ENCODE measurements around the gene DNAJC25. TPM values are rescaled to one million over a fixed set of nuclear protein-coding genes. Genes with fewer than 3 reads are reported as not detected.
A peak's percentile ranks its signal among the peaks of the same experiment; 100 is the strongest.
"Not testable (repeated sequence)": the region's sequence is repeated elsewhere in the genome, so short reads cannot be mapped to it uniquely, and the experiment has no call there.

DNAJC25 gene
- total and polyA plus RNA-seq, 4 donors = 5.0 to 6.5 (median 6.0) TPM

DNA sequence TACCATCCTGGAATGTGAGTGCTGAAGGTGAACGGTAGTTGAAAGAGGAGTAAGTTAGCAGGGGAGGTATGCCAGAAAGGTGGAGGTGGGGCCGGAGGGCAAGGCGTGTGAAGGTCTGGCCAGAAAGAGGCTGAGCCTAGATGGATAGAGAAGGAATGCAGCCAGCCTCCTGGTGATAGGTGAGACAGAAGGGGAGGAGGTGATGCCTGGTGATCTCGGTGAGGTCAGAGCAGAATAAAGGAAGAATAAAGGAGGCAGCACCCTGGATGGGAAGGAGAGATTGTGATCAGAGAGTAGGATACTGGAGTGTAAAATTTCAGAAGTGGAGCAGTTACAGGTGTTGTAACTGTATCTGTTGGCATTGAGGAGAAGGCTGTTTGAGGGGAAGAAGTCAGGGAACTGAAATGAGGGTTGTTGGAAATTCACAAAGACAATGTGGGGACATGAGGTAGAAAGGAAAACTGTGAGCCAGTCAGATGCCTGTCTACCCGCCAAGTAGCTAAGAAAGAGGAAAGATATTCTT is 32.2 kb downstream of the DNAJC25 start:
- TF ChIP-seq, protein P1, sequence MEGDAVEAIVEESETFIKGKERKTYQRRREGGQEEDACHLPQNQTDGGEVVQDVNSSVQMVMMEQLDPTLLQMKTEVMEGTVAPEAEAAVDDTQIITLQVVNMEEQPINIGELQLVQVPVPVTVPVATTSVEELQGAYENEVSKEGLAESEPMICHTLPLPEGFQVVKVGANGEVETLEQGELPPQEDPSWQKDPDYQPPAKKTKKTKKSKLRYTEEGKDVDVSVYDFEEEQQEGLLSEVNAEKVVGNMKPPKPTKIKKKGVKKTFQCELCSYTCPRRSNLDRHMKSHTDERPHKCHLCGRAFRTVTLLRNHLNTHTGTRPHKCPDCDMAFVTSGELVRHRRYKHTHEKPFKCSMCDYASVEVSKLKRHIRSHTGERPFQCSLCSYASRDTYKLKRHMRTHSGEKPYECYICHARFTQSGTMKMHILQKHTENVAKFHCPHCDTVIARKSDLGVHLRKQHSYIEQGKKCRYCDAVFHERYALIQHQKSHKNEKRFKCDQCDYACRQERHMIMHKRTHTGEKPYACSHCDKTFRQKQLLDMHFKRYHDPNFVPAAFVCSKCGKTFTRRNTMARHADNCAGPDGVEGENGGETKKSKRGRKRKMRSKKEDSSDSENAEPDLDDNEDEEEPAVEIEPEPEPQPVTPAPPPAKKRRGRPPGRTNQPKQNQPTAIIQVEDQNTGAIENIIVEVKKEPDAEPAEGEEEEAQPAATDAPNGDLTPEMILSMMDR (IDR thresholded peaks at IDR 0.05; ENCODE audit: control extremely low read depth, extremely low read depth) = no peak
- Histone ChIP-seq H3K27me3 (ENCODE audit: control insufficient read depth in 3 of 3, insufficient read depth in 3 of 3, low read length in 2 of 3) (no peaks in the 10 kb centered on the region), H3K9ac (ENCODE audit: insufficient read depth in 1 of 2, low read length in 2 of 2) (no peak overlapping the region), H3K36me3 (ENCODE audit: control insufficient read depth in 4 of 4, insufficient read depth in 4 of 4, low read length in 4 of 4) (peaks cover 2 to 13% (median 6%) of the 10 kb centered on the region in 4 donors), H3K4me3 (no peak overlapping the region), H3K9me3 (ENCODE audit: control insufficient read depth in 4 of 4, insufficient read depth in 3 of 4, low read length in 3 of 4) (no peaks in the 10 kb centered on the region), H3K27ac (ENCODE audit: low read depth in 1 of 2, low read length in 1 of 2) (peak overlapping the region in 1 of 2 donors; percentile 9), H3K4me1 (ENCODE audit: control insufficient read depth in 5 of 5, insufficient read depth in 5 of 5, low read length in 5 of 5) (peaks cover 0 to 19% (median 6%) of the 10 kb centered on the region in 5 donors)
- ATAC-seq (ENCODE audit: insufficient read depth, low FRiP score) (no peak), DNase-seq (no peak)
- WGBS, 2 donors = 64 to 69% methylated on average over 5 of the region's 5 CpGs

DNA sequence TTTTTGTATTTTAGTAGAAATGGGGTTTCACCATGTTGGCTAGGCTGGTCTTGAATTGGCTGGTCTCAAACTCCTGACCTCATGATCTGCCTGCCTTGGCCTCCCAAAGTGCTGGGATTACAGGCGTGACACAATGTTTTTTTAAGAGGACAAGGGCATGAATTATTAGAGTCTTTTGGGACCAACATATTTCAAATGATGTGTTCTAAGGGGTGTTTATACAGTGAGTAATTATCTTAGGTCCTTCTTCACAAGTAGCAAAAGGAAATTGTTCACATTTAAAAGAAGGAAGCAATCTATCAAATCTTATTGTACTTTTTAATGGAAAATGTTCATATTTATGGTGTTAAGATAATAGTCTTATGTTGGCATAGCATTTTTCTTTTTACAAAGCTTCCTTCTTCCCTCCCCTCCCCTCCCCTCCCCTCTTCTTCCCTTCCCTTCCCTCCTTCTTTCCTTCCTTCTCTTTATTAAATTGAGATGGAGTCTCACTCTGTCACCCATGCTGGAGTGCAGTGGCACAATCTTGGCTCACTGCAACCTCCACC is 37.0 kb downstream of the DNAJC25 start:
- WGBS, 2 donors = 91 to 93% methylated on average over 1 of the region's 1 CpG
- no peak overlapping the region for H3K27ac ChIP-seq (ENCODE audit: low read depth in 1 of 2, low read length in 1 of 2)
- peaks cover 2 to 13% (median 9%) of the 10 kb centered on the region in 4 donors for H3K36me3 ChIP-seq (ENCODE audit: control insufficient read depth in 4 of 4, insufficient read depth in 4 of 4, low read length in 4 of 4)
- DNase-seq (no peak), ATAC-seq (ENCODE audit: insufficient read depth, low FRiP score) (no peak)
- no peak overlapping the region for H3K4me3 ChIP-seq
- H3K4me1 ChIP-seq (ENCODE audit: control insufficient read depth in 5 of 5, insufficient read depth in 5 of 5, low read length in 5 of 5) = peaks cover 0 to 4% (median 3%) of the 10 kb centered on the region in 5 donors
- no peak overlapping the region for H3K9ac ChIP-seq (ENCODE audit: insufficient read depth in 1 of 2, low read length in 2 of 2)
- TF ChIP-seq, protein P1 (IDR thresholded peaks at IDR 0.05; ENCODE audit: control extremely low read depth, extremely low read depth) = no peak
- no peaks in the 10 kb centered on the region for H3K27me3 ChIP-seq (ENCODE audit: control insufficient read depth in 3 of 3, insufficient read depth in 3 of 3, low read length in 2 of 3)
- no peaks in the 10 kb centered on the region for H3K9me3 ChIP-seq (ENCODE audit: control insufficient read depth in 4 of 4, insufficient read depth in 3 of 4, low read length in 3 of 4)

DNA sequence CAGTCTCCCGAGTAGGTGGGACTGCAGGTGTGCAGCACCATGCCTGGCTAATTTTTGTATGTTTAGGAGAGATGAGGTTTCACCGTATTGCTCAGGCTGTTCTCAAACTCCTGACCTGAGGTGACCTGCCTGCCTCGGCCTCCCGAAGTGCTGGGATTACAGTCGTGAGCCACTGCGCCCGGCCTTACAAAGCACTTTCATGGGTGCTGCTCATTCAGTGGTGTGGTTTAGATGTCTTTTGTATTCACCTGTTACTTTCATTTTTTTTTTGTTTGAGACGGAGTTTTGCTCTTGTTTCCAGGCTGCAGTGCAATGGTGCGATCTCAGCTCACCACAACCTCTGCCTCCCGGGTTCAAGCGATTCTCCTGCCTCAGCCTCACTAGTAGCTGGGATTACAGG is 37.5 kb downstream of the DNAJC25 start:
- DNase-seq; ATAC-seq (ENCODE audit: insufficient read depth, low FRiP score); H3K9ac ChIP-seq (ENCODE audit: insufficient read depth in 1 of 2, low read length in 2 of 2); H3K4me3 ChIP-seq; H3K27me3 ChIP-seq (ENCODE audit: control insufficient read depth in 3 of 3, insufficient read depth in 3 of 3, low read length in 2 of 3); H3K27ac ChIP-seq (ENCODE audit: low read depth in 1 of 2, low read length in 1 of 2); H3K9me3 ChIP-seq (ENCODE audit: control insufficient read depth in 4 of 4, insufficient read depth in 3 of 4, low read length in 3 of 4); H3K4me1 ChIP-seq (ENCODE audit: control insufficient read depth in 5 of 5, insufficient read depth in 5 of 5, low read length in 5 of 5): not testable (repeated sequence)
- 90 to 92% methylated on average over 11 of the region's 11 CpGs for WGBS, 2 donors
- peaks cover 2 to 13% (median 10%) of the 10 kb centered on the region in 4 donors for H3K36me3 ChIP-seq (ENCODE audit: control insufficient read depth in 4 of 4, insufficient read depth in 4 of 4, low read length in 4 of 4)

DNA sequence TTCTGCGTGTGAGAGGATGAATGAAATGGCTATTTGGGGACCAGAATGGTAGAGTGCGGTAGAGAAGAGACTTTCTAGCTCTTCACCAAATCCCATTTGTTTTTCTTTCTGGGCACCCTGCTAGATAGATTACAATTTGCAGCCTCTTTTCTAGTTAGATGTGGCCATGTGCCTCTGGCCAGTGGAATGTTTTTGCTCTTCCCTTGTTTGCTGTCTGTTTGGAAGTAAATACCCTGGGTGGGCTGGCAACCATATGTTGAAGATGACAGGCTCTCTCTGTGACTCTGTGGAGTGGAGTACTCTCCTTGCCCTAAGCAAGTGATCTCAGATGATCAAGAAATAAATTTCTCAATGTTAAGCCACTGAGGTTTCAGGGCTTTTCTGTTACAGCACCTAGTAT is 43.2 kb downstream of the DNAJC25 start:
- no peak overlapping the region for H3K9ac ChIP-seq (ENCODE audit: insufficient read depth in 1 of 2, low read length in 2 of 2)
- H3K36me3 ChIP-seq (ENCODE audit: control insufficient read depth in 4 of 4, insufficient read depth in 4 of 4, low read length in 4 of 4) = peaks cover 0 to 16% (median 8%) of the 10 kb centered on the region in 4 donors
- no peak for ATAC-seq (ENCODE audit: insufficient read depth, low FRiP score)
- H3K27ac ChIP-seq (ENCODE audit: low read depth in 1 of 2, low read length in 1 of 2) = no peak overlapping the region
- H3K4me3 ChIP-seq = no peak overlapping the region
- TF ChIP-seq, protein P1 (IDR thresholded peaks at IDR 0.05; ENCODE audit: control extremely low read depth, extremely low read depth) = no peak
- WGBS, 2 donors = 92 to 95% methylated on average over 2 of the region's 2 CpGs
- no peak for DNase-seq
- H3K4me1 ChIP-seq (ENCODE audit: control insufficient read depth in 5 of 5, insufficient read depth in 5 of 5, low read length in 5 of 5) = no peaks in the 10 kb centered on the region
- H3K27me3 ChIP-seq (ENCODE audit: control insufficient read depth in 3 of 3, insufficient read depth in 3 of 3, low read length in 2 of 3) = no peaks in the 10 kb centered on the region
- no peaks in the 10 kb centered on the region for H3K9me3 ChIP-seq (ENCODE audit: control insufficient read depth in 4 of 4, insufficient read depth in 3 of 4, low read length in 3 of 4)
